HCT116 (cell line): ENCODE data around the gene GGCX. TPM values are rescaled to one million over a fixed set of nuclear protein-coding genes. Genes with fewer than 3 reads are reported as not detected.

Experiments used
- ATAC-seq: fragments of 200-7000 bp; cut with Tn5 transposase; 2 replicates; pipeline ENCODE4 v1.9.1; 2020; ENCODE audit warnings: mild to moderate bottlenecking, moderate library complexity
- BruUV-seq: library from RNA; stranded (reverse); fragments of 400-500 nt; replicated peaks from 2 replicates; lab custom pipeline; 2021; lab: Mats Ljungman, UMichigan
- CTCF ChIA-PET: fragments of 300-600 bp; sonication (Branson Sonifier 250); formaldehyde crosslinking; loops from one replicate; lab custom pipeline; 2021; ENCODE audit warnings: antibody characterized with exemption; lab: Charles Lee
- POLR2A ChIA-PET: fragments of 300-600, 350-600 bp; sonication (Branson Sonifier 250); formaldehyde crosslinking; loops from one replicate; lab custom pipeline; 2021; ENCODE audit warnings: antibody characterized with exemption; lab: Charles Lee
- RAD21 ChIA-PET, 2 experiments: fragments of 300-600 bp; sonication (Branson Sonifier 250); formaldehyde crosslinking; loops; one replicate each; lab custom pipeline; 2023; ENCODE audit warnings: low total read pairs in 2 of 2; ENCODE audit not compliant: uncharacterized antibody in 2 of 2, unreplicated experiment in 2 of 2, low non-redundant PET in 1 of 2; lab: Charles Lee
- DNase-seq: peaks from one replicate; pipeline ENCODE4 v3.0.0-alpha.2; 2010; ENCODE audit warnings: low read depth, low spot score
- H2AFZ ChIP-seq: fragments of 200-600 bp; shearing (Covaris generic), sonication (generic); 2 replicates; pipeline ENCODE4 v1.6.1; 2017; ENCODE audit warnings: low read depth, mixed run types, mixed read lengths, antibody characterized with exemption, low read length; ENCODE audit not compliant: poor library complexity, severe bottlenecking
- H3K27ac ChIP-seq: 2 replicates; pipeline ENCODE4 v1.5.1; 2012; ENCODE audit warnings: low read depth, low read length
- H3K27me3 ChIP-seq: fragments of 200-600 bp; sonication (generic); 2 replicates; pipeline ENCODE4 v1.6.1; 2016; ENCODE audit warnings: mixed run types, low read length, mixed read lengths; ENCODE audit not compliant: insufficient read depth
- H3K36me3 ChIP-seq, 2 experiments: fragments of 200-500 bp in 1 of 2; fragments of 200-600 bp in 1 of 2; sonication (Bioruptor generic) in 1 of 2; sonication (generic) in 1 of 2; 2 replicates each; pipeline versions ENCODE4 v1.5.1 to v1.6.1; 2014 to 2016; ENCODE audit warnings: low read length in 2 of 2, inconsistent platforms in 1 of 2, mixed read lengths in 1 of 2, mixed run types in 1 of 2; ENCODE audit not compliant: insufficient read depth in 2 of 2, control insufficient read depth in 1 of 2
- H3K4me1 ChIP-seq, 2 experiments: fragments of 200-600 bp in 1 of 2; sonication (generic) in 1 of 2; 2 replicates each; pipeline versions ENCODE4 v1.5.1 to v1.6.1; 2012 to 2017; ENCODE audit warnings: low read length in 2 of 2, inconsistent platforms in 1 of 2, mild to moderate bottlenecking in 1 of 2, mixed read lengths in 1 of 2, mixed run types in 1 of 2, moderate library complexity in 1 of 2; ENCODE audit not compliant: insufficient read depth in 2 of 2, control insufficient read depth in 1 of 2
- H3K4me2 ChIP-seq: fragments of 200-600 bp; sonication (generic); 2 replicates; pipeline ENCODE4 v1.6.1; 2017; ENCODE audit warnings: mixed run types, low read length, mixed read lengths
- H3K4me3 ChIP-seq, 2 experiments: fragments of 200-600 bp in 1 of 2; sonication (generic) in 1 of 2; replicated peaks in 1 of 2; 2 replicates each; pipeline ENCODE4 v1.5.1; 2011 to 2016; ENCODE audit warnings: low read length in 2 of 2, control low read depth in 1 of 2, low read depth in 1 of 2, mild to moderate bottlenecking in 1 of 2, mixed read lengths in 1 of 2, mixed run types in 1 of 2
- H3K79me2 ChIP-seq: fragments of 200-600 bp; sonication (generic); 2 replicates; pipeline ENCODE4 v1.6.1; 2017; ENCODE audit warnings: mild to moderate bottlenecking, mixed run types, low read length, moderate library complexity, mixed read lengths; ENCODE audit not compliant: insufficient read depth
- H3K9ac ChIP-seq: fragments of 200-600 bp; sonication (generic); 2 replicates; pipeline ENCODE4 v1.6.1; 2016; ENCODE audit warnings: low read length, mixed read lengths
- H3K9me2 ChIP-seq: fragments of 200-600 bp; sonication (generic), shearing (Covaris generic); 2 replicates; pipeline ENCODE4 v1.6.1; 2017; ENCODE audit warnings: mixed run types, mild to moderate bottlenecking, moderate library complexity; ENCODE audit not compliant: insufficient read depth
- H3K9me3 ChIP-seq, 2 experiments: fragments of 200-500 bp in 1 of 2; fragments of 200-600 bp in 1 of 2; sonication (Bioruptor generic) in 1 of 2; sonication (generic) in 1 of 2; 2 replicates each; pipeline ENCODE4 v1.6.1; 2014 to 2017; ENCODE audit warnings: low read length in 2 of 2, mixed read lengths in 2 of 2, inconsistent platforms in 1 of 2, low read depth in 1 of 2, mild to moderate bottlenecking in 1 of 2, mixed run types in 1 of 2, moderate library complexity in 1 of 2; ENCODE audit not compliant: control insufficient read depth in 1 of 2, insufficient read depth in 1 of 2
- H4K20me1 ChIP-seq: fragments of 200-600 bp; sonication (generic), shearing (Covaris generic); 2 replicates; pipeline ENCODE4 v1.6.1; 2017; ENCODE audit warnings: mixed run types, mild to moderate bottlenecking, moderate library complexity; ENCODE audit not compliant: insufficient read depth
- CBX3 ChIP-seq: IDR thresholded peaks from 2 replicates; pipeline ENCODE4 v1.6.1; 2012; ENCODE audit warnings: low read depth
- FOSL1 ChIP-seq: IDR thresholded peaks from 2 replicates; pipeline ENCODE4 v1.6.1; 2012; ENCODE audit warnings: low read depth
- POLR2A ChIP-seq: IDR thresholded peaks from 2 replicates; pipeline ENCODE4 v1.7.0; 2011; ENCODE audit warnings: borderline replicate concordance; ENCODE audit not compliant: insufficient read depth, insufficient read length; ENCODE audit errors: extremely low read depth
- RAD21 ChIP-seq: IDR thresholded peaks from 2 replicates; pipeline ENCODE4 v1.6.1; 2012; ENCODE audit warnings: low read depth, mild to moderate bottlenecking
- SP1 ChIP-seq: IDR thresholded peaks from 2 replicates; pipeline ENCODE4 v1.6.1; 2012; ENCODE audit warnings: low read depth
- TCF7L2 ChIP-seq: IDR thresholded peaks from 2 replicates; pipeline ENCODE4 v1.7.0; 2011; ENCODE audit warnings: borderline replicate concordance, inconsistent platforms; ENCODE audit not compliant: insufficient read depth, insufficient read length; ENCODE audit errors: extremely low read depth
- ZBTB33 ChIP-seq: IDR thresholded peaks from 2 replicates; pipeline ENCODE4 v1.6.1; 2011; ENCODE audit warnings: mild to moderate bottlenecking, low read length, moderate library complexity; ENCODE audit not compliant: insufficient replicate concordance; ENCODE audit errors: extremely low read depth
- ZFX ChIP-seq: fragments of 450-650 bp; IDR thresholded peaks from 2 replicates; pipeline ENCODE4 v1.6.1; 2017
- ZNF274 ChIP-seq: fragments of 200-500 bp; sonication (Bioruptor generic); IDR thresholded peaks from 2 replicates; pipeline ENCODE4 v1.6.1; 2014; ENCODE audit warnings: mild to moderate bottlenecking, low read depth, low read length, inconsistent platforms
- intact Hi-C: fragments of 100-400 bp; cut with micrococcal nuclease; formaldehyde crosslinking; loops from 2 replicates; pipeline ENCODE4 v1.10.0; 2022
- total RNA-seq: library from RNA; stranded (reverse); gene quantifications from one replicate; pipeline ENCODE4 v1.2.1, GENCODE V29; 2021; ENCODE audit not compliant: unreplicated experiment

Gene GGCX
- total RNA-seq, 1 experiment from 2014 or later, result 43.5 TPM

- intact Hi-C loops, result loop anchor here (2.0 kb wide), 2 partner anchors 39 to 77 kb away; no protein-coding TSS in a partner anchor
- no peak overlapping the region for H3K9ac ChIP-seq
These were observed 63.2 kb downstream of the GGCX start for GRCh38 chr2:85497944-85498630.

More at GRCh38 chr2:85497944-85498630, 63.2 kb downstream of the GGCX start:
- H3K9me3 ChIP-seq, result no peaks in the 10 kb centered on the region; a peak in 1 of 4 replicates
- ChIA-PET POLR2A (interaction anchor here (0.7 to 3.4 kb wide), 5 partner anchors 41 to 114 kb away, joined by 3 to 19 read pairs (median 3); partner anchors contain the start of genes C2orf68 and MAT2A), CTCF (no interaction called here), RAD21 (no interaction called here)
- H3K9me2 ChIP-seq, result no peaks in the 10 kb centered on the region
- H3K36me3 ChIP-seq, result no peaks in the 10 kb centered on the region
- no peak for DNase-seq
- H2AFZ ChIP-seq, result peak overlapping the region; percentile 59
- H3K4me1 ChIP-seq, result peaks cover 30 to 62% of the 10 kb centered on the region in 2 experiments
- no peaks in the 10 kb centered on the region for H4K20me1 ChIP-seq
- H3K4me3 ChIP-seq, result no peak overlapping the region
- H3K4me2 ChIP-seq, result peak overlapping the region; percentile 55
- ATAC-seq, result no peak
- no peaks in the 10 kb centered on the region for H3K27me3 ChIP-seq
- peak overlapping the region; percentile 92 for H3K27ac ChIP-seq
- BruUV-seq, result no TSS peak
- no peak for TF ChIP-seq TCF7L2
- no peak for TF ChIP-seq ZFX
- no peak for TF ChIP-seq POLR2A
- TF ChIP-seq RAD21, result no peak
- TF ChIP-seq FOSL1, result no peak
- no peak for TF ChIP-seq SP1
- TF ChIP-seq ZBTB33, result no peak
- no peak; the same call in 1 of the 2 replicates for TF ChIP-seq CBX3
- no peak for TF ChIP-seq ZNF274
- H3K79me2 ChIP-seq, result no peaks in the 10 kb centered on the region
